HG02884 (cell line): ENCODE measurements around the gene ID3.
"Not testable (repeated sequence)": the region's sequence is repeated elsewhere in the genome, so short reads cannot be mapped to it uniquely, and the experiment has no call there.

Experiments
- ATAC-seq: cut with Tn5 transposase; IDR thresholded peaks from one replicate; pipeline ENCODE4 v1.9.1; 2021; ENCODE audit warnings: mild to moderate bottlenecking, moderate library complexity; ENCODE audit not compliant: unreplicated experiment

The ID3 gene

GRCh38 chr1:23589585-23589986 lies 30.3 kb upstream of the ID3 start:
- ATAC-seq, result no peak

GRCh38 chr1:23588749-23589548 lies 29.6 kb upstream of the ID3 start:
- no peak for ATAC-seq

DNA sequence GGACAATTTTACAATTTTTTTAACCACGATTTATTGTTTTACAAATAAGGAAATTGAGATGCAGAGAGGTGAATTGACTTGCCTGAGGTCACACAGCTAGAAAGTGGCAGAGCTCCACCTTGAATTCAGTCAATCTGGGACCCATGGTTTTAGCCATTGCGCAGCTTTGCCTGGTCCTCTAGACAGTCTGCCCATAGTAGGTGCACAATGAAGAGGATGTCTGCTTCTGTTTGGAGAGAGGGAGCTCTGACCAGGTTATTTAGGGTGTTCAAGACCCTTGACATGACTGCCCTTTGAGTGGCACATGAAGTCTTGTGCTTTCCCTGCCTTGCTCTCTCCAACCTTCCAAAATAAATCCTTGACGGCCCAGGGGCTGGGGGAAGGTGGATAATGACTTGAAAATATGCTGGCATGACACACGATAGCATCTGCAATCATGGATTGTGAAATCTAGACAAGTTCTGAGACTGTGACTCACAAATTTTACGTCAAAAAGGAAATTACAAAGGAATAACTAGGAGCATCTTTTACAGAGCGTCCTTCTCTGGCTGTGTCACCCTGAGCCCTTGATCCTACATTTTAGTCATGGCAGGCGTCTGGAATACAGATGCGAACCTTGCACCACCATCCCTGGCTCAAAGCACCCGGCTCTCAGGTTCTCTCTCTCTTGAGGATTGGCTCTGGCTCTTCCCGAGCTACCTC lies 26.2 kb upstream of the ID3 start:
- no peak for ATAC-seq

DNA sequence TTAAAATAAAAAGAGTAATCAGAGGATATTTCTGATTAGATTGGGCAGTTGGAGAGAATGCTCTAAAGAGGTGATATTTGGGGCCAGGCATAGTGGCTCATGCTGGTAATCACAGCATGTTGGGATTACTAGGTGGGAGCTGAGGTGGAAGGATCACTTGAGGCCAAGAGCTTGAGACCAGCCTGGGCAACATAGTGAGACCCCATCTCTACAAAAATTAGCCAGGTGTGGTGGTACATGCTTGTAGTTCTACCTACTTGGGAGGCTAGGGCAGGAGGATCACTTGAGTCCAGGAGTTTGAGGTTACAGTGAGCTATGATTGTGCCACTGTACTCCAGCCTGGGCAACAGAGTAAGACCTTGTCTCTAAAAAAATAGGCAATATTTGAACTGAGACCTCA lies 24.4 kb upstream of the ID3 start:
- ATAC-seq, result not testable (repeated sequence)

- no peak for ATAC-seq
Observed at GRCh38 chr1:23582820-23583219, 23.5 kb upstream of the ID3 start.

GRCh38 chr1:23581219-23581618 lies 21.9 kb upstream of the ID3 start:
- ATAC-seq, result no peak

DNA sequence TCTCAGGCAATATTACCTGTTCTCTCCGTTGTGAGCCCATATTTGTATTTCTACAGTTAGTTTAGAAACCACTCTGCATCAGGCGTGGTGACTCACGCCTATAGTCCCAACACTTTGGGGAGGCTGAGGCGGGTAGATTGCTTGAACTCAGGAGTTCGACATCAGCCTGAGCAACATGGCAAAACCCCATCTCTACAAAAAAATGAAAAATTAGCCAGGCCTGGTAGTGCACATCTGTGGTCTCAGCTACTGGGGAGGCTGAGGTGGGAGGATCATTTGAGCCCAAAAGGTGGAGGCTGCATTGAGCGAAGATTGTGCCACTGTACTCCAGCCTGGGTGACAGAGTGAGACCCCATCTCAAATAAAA lies 19.7 kb upstream of the ID3 start:
- ATAC-seq, result no peak

GRCh38 chr1:23578311-23578996 lies 19.2 kb upstream of the ID3 start:
- no peak for ATAC-seq

DNA sequence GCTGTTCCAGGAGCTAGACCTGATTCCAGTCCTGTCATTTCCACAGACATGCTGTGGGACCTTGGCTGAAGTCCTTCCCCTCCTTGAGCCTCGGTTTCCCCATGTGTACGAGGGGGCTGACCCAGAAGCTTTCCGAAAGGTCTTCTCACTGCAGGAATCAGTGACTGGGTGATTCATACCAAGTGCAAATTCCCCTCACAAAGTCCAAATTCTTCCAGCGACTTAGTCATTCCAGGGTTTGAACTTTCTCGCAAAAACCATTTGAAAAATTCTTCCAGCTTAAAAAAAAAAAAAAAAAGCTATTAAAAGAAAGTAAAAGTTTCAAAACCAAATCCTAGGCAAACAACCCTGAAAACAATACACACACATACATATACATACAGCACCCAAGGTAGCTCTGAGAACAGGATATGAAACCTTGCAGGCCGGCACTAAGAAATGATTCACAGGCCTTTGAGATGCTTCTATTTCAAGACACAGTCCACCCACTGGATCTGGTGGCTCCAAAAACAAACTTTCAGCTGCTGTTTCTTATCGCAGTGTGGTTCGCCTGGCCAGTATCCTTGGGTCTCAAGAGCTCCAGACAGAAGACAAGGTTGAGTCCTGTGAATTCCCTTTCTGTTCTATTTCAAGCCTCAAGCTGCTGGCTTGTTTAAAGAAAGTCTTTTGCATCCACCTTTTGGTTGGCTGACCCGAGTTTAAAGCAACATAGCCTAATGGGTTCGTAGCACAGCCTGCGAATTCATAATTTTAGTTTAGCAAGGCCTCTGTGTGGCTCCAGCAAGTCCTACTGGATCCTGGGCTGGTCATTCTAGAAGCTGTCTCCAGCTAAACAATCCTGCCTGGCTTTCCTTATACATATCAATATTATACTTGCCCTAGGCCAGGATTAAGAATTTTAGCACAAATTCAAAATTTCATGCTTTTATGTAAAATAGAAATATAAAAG lies 18.0 kb upstream of the ID3 start:
- peak; percentile 70 for ATAC-seq

DNA sequence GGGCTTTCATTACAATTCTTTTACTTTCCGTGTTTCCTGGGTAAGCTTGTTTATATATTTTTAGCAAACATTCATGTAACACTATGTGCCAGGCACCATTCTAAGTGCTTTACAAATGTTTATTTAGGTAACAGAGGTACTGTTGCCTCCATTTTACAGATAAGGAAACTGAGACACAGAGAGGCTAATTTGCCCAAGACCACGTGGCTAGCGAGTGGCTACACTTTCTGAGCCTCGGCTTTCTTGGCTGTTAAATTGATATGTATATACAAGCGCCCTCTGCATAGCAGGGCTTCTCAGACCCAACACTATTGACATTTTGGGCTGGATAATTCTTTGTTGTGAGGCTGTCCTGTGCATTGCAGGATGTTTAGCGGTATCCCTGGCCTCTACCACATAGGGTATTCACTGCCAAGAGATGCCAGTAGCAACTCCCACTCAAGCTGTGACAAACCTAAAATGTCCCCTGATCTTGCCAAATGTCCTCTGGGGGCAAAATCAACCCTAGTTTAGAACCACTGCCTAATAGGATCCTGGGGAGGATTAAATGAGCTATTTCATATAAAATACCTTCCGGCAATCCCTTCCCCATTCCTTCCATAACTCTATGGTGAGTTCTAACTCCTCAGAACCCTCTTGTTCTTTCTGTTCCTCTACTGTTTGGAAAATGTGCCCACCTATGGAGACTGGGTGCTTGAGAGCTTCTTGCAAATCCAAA lies 17.2 kb upstream of the ID3 start:
- no peak for ATAC-seq

GRCh38 chr1:23575226-23575810 lies 16.0 kb upstream of the ID3 start:
- ATAC-seq, result no peak

- ATAC-seq, result no peak
Observed at GRCh38 chr1:23574265-23574754, 15.0 kb upstream of the ID3 start.

DNA sequence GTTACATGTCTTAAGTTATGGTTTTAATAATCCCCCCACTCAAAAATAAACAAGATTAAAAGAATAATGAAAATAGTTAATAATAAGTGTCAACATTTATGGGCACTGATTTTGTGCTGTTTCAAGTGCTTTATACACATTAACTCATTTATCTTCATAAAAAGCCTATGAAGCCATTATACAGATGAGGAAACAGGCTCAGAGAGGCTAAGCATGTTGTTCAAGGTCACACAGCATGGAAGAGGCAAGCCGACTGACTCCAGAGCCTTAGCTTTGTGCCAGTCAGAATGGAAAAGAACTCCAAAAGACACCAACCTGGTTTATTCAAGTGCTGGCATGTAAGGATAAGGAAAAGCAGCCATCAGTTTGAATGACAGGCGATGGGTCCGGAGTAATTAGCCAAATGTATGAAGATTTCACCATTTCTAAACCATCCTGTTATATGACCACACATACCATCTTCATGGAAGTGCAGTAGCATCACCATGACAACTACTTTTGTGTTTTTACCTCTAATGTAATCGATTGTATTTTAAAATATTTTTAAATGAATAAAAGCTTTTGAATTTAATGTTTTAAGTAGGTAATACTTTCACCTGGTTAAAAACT lies 14.4 kb upstream of the ID3 start:
- no peak for ATAC-seq

GRCh38 chr1:23571465-23571864 lies 12.2 kb upstream of the ID3 start:
- ATAC-seq, result no peak

DNA sequence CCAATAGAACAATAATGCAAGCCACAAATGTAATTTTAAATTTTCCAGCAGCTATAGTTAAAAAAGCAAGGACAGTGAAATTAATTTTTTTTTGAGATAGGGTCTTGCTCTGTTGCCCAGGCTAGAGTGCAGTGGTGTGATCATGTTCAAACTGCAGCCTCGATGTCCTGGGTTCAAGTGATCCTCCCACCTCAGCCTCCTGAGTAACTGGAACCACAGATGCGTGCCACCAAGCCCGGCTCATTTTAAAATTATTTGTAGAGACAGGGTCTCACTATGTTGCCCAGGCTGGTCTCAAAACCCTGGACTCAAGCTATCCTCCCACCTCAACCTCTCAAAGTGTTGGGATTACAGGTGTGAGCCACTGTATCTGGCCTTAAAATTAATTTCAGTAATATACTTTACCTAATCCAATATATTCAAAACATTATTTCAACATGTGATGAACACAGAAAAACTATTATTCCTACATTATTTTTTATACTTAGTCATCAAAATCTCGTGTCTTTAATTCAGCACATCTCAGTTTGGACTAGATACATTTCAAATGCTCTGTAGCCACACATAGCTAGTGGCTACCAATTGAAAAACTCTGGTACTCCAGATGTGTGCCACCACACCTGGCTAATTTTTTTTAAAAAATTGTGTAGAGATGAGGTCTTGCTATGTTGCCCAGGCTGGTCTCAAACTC lies 10.8 kb upstream of the ID3 start:
- no peak for ATAC-seq

- ATAC-seq, result no peak
Observed at GRCh38 chr1:23568608-23569383, 9.5 kb upstream of the ID3 start.

DNA sequence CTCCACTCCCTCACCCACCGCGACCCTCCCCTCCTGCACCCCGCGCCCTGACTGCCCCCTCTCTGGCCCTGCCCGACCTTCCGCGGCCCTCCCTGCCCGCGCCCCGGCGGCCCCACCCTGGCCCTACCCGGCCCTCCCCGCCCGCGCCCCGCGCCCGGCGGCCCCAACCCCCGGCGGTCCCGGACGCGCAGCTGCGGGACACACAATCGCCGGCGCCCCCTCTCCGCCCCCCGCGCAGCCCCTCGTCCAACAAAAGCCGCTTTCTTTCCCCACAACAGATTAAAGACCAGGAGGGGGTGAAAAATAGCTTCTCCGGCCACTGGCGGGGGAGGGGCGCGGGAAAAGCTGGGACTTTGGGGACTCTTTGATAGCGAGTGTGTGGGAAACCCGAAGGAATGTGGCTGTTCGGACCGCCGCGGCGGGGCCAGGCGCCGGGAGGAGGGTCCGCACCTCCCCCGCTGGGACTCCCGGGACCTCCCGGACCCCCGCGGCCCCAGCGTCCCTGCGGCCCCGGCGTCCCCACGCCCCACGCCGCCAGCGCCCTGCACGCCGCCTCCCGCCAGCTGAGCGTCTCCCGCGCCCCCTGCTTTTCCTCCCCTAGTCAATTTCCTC lies 8.8 kb upstream of the ID3 start:
- ATAC-seq, result no peak

DNA sequence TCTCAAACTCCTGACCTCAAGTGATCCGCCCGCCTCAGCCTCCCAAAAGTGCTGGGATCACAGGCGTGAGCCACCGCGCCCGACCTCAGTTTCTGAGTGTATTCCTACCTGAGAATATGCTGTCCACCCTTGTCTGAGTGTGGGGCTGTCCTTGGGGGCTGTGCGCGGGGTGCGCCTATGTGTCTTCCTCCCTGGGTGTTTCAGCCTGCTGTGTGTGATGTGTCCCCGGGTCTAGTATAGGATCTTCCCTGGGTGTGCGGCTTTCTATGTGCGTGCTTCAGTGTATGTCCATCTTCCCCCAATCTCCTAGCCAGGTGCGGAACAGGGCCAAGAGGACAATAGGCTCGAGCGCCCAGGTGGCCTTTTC lies 8.3 kb upstream of the ID3 start:
- no peak for ATAC-seq
